Right lobe of liver (tissue), 4 donors: ENCODE results near the gene COL27A1.

Experiments used
- CTCF ChIP-seq, 4 donors: fragments of 200-600 bp in 3 of 4; fragments of 450-650 bp in 1 of 4; IDR thresholded peaks; one replicate each; pipeline versions ENCODE4 v1.5.1 to v1.8.0; 2016 to 2022; ENCODE audit warnings: antibody characterized with exemption in 4 of 4, mild to moderate bottlenecking in 2 of 4
- POLR2A ChIP-seq: fragments of 450-650 bp; IDR thresholded peaks from one replicate; pipeline ENCODE4 v1.6.1; 2017; ENCODE audit warnings: antibody characterized with exemption, mild to moderate bottlenecking
- donor health status: DM: no; HTN: no; CAD: no.
- donor health status: DM: no; HTN: no; CAD: no.
- donor health status: DM: no; HTN: yes; CAD: no.

DNA sequence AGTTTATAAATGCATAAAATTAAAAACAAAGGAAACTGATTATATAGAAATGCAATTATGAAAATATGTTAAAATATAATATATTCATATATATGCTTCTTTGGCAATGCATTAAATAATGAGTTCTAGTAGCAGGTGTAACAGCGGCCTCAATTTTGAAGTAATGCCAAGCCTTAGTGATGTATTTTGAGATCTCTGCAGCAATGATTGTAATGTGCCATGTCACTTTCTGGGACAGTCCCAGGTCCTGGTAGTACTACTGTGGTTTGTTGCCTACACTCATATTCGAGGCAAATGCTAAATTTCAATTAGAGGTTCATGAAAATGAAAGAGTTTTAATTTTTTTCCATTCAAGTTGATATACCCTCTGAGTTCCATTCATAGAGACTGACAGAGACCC is 91.7 kb downstream of the COL27A1 start:
- TF ChIP-seq CTCF (IDR thresholded peaks at IDR 0.05) (no peak), POLR2A (no peak)
